Motor neuron (in vitro differentiated cells): ENCODE data around the gene CYP1B1. TPM values are rescaled to one million over a fixed set of nuclear protein-coding genes. Genes with fewer than 3 reads are reported as not detected.
A peak's percentile ranks its signal among the peaks of the same experiment; 100 is the strongest.
"Not testable (repeated sequence)": the region's sequence is repeated elsewhere in the genome, so short reads cannot be mapped to it uniquely, and the experiment has no call there.

Experiments
- ATAC-seq, 8 experiments: fragments of 200-7000 bp; cut with Tn5 transposase; replicated peaks in 6 of 8; 2 replicates each; pipeline ENCODE4 v1.8.0; 2021; ENCODE audit warnings: mild to moderate bottlenecking in 8 of 8, moderate library complexity in 8 of 8
- H3K27ac ChIP-seq, 2 donors: fragments of 250-450 bp; sonication (Bioruptor Pico); 2 replicates each; pipeline ENCODE4 v1.9.0; 2021; ENCODE audit warnings: antibody characterized with exemption in 2 of 2, mild to moderate bottlenecking in 2 of 2, moderate library complexity in 1 of 2
- H3K4me1 ChIP-seq, 2 donors: fragments of 250-450 bp; sonication (Bioruptor Pico); replicated peaks in 1 of 2; 2 replicates each; pipeline ENCODE4 v1.6.1; 2021; ENCODE audit warnings: antibody characterized with exemption in 2 of 2, mild to moderate bottlenecking in 2 of 2, moderate library complexity in 1 of 2
- H3K4me3 ChIP-seq, 5 donors: fragments of 250-450 bp; sonication (Bioruptor Pico); 2 replicates each; pipeline ENCODE4 v1.9.0; 2021; ENCODE audit warnings: antibody characterized with exemption in 5 of 5, mild to moderate bottlenecking in 5 of 5, moderate library complexity in 4 of 5
- WGBS, 10 experiments: fragments of 450-650 bp; shearing (Covaris generic); methylation state at CpG; one replicate each; pipeline ENCODE4 v1.0.0; 2022; 5-methylcytosine and 5-hydroxymethylcytosine counted together
- in situ Hi-C, 9 experiments: fragments of 400-800 bp; cut with MboI; loops; one replicate each; pipeline ENCODE4 v1.15.0; 2021; ENCODE audit warnings: low sequenced_read_pairs in 9 of 9, low pct_unique_long_range_greater_than_20kb in 2 of 9; ENCODE audit not compliant: unreplicated experiment in 9 of 9
- total RNA-seq, 8 experiments: library from RNA; unstranded; fragments of 300-600 nt; gene quantifications; 2 replicates each; pipeline versions ENCODE4 v1.2.3 to v1.2.4, GENCODE V29; 2022

CYP1B1 gene
- total RNA-seq, result 100 to 1,000 TPM in 1 of 8 experiments, 1 to 10 TPM in 3, under 1 TPM in 4; 0.27 to 122 (median 2.2) TPM

GRCh38 chr2:38075507-38076151, at the start of gene CYP1B1:
Gene CYP1B1 (minus strand): TSS chr2:38076151. CDS start chr2:38075388, 763 bp downstream.
- no peak within 1 kb of the TSS for H3K27ac ChIP-seq
- WGBS, 10 experiments, result 22 to 33% (median 28%) methylated on average over 3 to 10 of the region's 46 CpGs; no CpG with 5 or more reads in 7 of the 10 experiments

DNA sequence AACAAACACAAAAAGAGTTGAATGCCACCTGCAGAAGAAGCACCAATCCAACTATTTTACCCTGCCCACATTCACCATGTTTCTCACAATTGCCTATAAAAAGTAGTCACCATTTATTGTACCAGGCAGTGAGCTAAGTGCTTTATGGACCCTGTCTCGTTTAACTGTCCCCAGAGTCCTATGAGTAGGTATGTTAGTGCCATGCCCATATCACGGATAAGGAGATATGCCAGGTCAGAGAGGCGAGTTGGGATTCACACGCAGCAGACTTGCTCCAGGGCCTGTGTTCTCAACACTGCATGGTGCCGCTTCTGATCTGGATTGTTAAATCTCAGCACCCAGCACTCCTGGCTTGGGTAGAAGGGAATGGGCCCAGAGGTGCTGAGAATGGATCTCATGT, 49.1 kb upstream of the CYP1B1 start:
- H3K4me3 ChIP-seq, result no peak overlapping the region
- 83 to 100% (median 90%) methylated on average over 1 to 5 of the region's 5 CpGs; no CpG with 5 or more reads in 3 of the 10 experiments for WGBS, 10 experiments
- in situ Hi-C loops, result no loop called here
- ATAC-seq, result no peak
- H3K27ac ChIP-seq, result no peak overlapping the region
- peaks cover 0 to 6% of the 10 kb centered on the region in 2 donors for H3K4me1 ChIP-seq

More at GRCh38 chr2:38075507-38076151, at the start of gene CYP1B1:
- H3K4me1 ChIP-seq, result peaks cover 0 to 4% of the 10 kb centered on the region in 2 donors
- in situ Hi-C loops, result no loop called here
- H3K4me3 ChIP-seq, result peak within 1 kb of the TSS; percentile 37 to 49 (median 43)
- ATAC-seq, result no peak

DNA sequence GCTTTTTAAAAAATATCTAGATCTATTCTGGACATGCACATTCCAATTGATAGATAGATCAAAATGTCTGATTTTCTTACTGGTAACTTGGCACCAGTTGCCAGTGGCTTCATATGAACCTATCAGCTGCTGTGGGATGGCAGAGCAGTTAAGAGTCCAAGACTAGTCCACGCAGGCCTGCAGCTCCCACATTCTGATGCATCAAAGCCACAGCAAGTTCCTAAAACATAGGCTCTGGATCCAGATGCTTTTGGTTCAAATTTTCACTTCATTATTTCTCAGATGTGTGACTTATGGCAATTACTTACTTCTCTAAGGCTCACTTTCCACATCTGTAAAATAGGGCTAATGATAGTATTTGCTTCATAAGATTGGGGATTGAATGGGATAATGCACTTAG, 48.0 kb upstream of the CYP1B1 start:
- Histone ChIP-seq H3K4me3 (no peak overlapping the region), H3K27ac (no peak overlapping the region), H3K4me1 (peaks cover 0 to 6% of the 10 kb centered on the region in 2 donors)
- no peak for ATAC-seq
- WGBS, 10 experiments, result 60 to 100% (median 81%) methylated on average over 1 of the region's 1 CpG; no CpG with 5 or more reads in 6 of the 10 experiments
- in situ Hi-C loops, result no loop called here

DNA sequence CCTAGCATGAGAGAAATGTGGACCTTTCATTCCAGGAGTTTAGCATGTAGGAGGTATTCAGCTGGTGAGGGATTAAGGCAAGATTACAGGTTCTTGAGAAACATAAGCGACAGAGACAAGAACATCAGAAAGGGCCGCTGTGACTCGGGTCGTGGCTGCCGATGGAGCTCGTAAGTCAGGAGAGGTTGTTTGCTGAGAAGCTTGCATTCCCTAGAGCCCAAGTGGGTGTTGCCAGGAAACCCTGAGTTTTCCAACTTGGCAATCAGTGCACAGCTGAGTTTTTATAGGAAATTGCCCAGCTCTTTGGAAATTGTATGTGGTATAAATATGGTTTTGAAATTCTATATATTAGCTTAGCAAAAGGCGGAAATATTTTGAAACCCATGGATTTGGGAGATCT, 46.4 kb upstream of the CYP1B1 start:
- Histone ChIP-seq H3K4me3 (no peak overlapping the region), H3K4me1 (peaks cover 0 to 6% of the 10 kb centered on the region in 2 donors), H3K27ac (no peak overlapping the region)
- peak in 1 of 8 experiments; percentile 64 for ATAC-seq
- in situ Hi-C loops, result no loop called here
- 30 to 100% (median 80%) methylated on average over 1 to 7 of the region's 7 CpGs for WGBS, 10 experiments

DNA sequence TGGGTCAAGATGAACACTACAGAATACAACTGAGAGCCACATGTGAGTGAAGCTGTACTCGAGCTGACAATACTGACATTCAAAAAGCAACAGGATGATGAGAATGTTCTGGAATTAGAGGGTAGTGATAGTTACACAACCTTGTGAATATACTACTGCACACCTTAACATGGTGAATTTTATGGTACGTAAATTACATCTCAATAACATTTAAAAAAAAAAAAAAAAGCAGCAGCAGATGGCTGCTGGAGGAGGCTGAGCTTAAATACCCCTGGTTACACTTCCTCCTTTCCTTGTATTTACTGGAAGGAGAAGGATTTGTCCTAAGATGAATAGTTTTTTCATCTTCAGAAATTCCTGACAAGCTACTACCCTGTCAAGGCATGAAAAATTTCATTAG, 45.5 kb upstream of the CYP1B1 start:
- ATAC-seq, result no peak
- in situ Hi-C loops, result no loop called here
- WGBS, 10 experiments, result 46 to 100% (median 81%) methylated on average over 1 to 2 of the region's 2 CpGs; no CpG with 5 or more reads in 4 of the 10 experiments
- Histone ChIP-seq H3K4me1 (peaks cover 0 to 6% of the 10 kb centered on the region in 2 donors), H3K4me3 (no peak overlapping the region), H3K27ac (no peak overlapping the region)

- no peak overlapping the region for H3K4me3 ChIP-seq
- ATAC-seq, result no peak
- WGBS, 10 experiments, result 6 to 100% (median 89%) methylated on average over 1 to 5 of the region's 5 CpGs; no CpG with 5 or more reads in 2 of the 10 experiments
- H3K4me1 ChIP-seq, result no peaks in the 10 kb centered on the region
- H3K27ac ChIP-seq, result no peak overlapping the region
- in situ Hi-C loops, result no loop called here
These were observed 44.9 kb upstream of the CYP1B1 start for GRCh38 chr2:38120829-38121228.

GRCh38 chr2:38120264-38120592, 44.3 kb upstream of the CYP1B1 start:
- no peak for ATAC-seq
- 33 to 100% (median 100%) methylated on average over 1 to 2 of the region's 2 CpGs; no CpG with 5 or more reads in 5 of the 10 experiments for WGBS, 10 experiments
- no peaks in the 10 kb centered on the region for H3K4me1 ChIP-seq
- H3K27ac ChIP-seq, result no peak overlapping the region
- in situ Hi-C loops, result no loop called here
- H3K4me3 ChIP-seq, result no peak overlapping the region

DNA sequence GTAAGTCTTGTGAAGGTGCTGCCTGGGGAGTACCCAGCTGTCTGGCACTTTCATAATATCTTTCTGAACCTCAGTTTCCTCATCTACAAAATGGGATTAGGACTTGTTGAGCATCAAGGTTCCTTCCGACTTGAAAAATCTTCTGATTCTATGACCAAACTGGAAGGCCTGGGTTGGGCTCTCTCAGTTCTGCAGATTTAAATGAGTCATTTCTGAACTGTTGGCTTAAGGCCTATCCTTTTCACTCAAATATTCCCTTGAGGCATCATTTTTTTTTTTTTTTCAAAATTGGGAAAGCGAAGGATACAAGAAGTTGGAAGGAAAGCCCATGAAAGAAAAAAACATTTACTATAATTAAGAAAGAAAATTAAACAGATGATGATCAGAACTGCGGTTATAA, 40.8 kb upstream of the CYP1B1 start:
- peaks cover 0 to 6% of the 10 kb centered on the region in 2 donors for H3K4me1 ChIP-seq
- H3K4me3 ChIP-seq, result no peak overlapping the region
- peak in 2 of 8 experiments; percentile 63 to 73 for ATAC-seq
- in situ Hi-C loops, result no loop called here
- WGBS, 10 experiments, result 13 to 100% (median 93%) methylated on average over 1 to 3 of the region's 3 CpGs
- H3K27ac ChIP-seq, result no peak overlapping the region

DNA sequence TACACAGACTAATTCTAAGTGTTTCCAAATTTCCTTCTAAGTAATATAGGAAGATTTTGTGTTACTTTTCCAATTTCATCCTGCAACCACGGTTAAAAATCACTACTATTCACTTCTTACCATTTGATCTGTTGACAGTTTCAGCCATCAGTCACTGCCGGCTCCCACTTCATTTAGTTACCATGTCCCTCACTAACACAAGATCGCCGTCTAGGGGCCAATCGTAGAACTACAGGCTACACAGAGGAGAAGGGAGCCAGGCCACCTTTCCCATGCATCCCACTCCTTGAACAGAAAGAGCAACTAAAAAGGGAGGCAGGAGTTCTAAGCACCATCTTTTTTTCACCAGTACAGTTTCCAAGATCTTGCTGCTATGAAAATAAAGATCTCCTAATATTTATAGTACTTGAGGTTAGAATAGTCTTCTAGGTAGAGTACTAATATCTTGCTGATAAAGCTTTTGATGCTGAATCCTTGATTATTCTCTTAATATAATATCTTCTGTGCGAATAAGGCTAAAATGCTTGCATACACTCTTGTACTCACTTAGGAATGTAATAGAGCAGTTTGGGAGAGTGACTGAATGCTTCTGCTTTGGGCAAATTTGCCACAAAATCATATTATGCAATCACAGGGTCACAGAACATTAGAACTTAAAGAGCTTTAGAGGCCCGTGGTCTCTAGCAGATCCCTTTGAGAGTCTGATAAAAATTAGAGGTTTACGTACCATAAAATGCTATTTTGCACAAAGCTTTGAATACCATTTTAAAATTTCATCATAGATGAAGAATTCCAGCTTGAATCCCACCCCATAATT, 39.5 kb upstream of the CYP1B1 start:
- WGBS, 10 experiments, result 0 to 43% (median 29%) methylated on average over 1 to 8 of the region's 8 CpGs
- H3K4me3 ChIP-seq, result no peak overlapping the region
- in situ Hi-C loops, result no loop called here
- peak in 4 of 8 experiments; percentile 49 to 93 (median 70) for ATAC-seq
- H3K4me1 ChIP-seq, result peaks cover 0 to 6% of the 10 kb centered on the region in 2 donors
- no peak overlapping the region for H3K27ac ChIP-seq

DNA sequence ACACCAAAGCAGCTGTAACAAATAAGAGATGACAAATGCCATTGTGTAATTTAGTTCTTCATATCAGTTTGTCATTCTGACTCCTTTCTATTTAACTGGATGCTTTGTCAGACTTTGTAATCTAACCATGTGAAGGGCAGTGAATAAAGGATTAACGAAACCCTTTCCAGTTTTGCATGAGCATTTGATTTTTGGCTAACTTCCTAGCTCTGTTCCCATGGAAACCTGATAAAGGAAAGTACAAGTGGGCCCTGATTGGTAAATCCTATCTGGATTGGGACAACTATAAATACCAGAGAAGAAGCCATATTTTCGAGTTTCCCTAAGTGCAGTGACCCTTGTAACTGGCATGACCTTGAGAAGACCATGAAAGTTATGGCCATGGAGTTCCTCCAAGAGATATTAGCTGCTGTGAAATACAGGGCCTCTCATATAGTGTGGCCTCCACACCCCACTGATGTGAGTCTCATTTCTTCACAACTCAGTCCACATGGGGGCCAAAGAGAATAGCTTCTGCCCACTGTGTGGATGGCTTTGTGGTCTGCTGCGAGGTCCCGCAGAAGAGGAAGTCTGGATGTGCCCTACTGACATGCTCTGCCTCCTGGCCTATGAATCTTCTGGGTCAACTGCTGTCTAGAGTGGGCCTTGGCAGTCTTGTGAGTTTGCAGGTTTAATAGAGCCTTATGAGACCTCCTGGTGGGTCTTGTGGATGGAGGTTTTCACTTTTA, 38.2 kb upstream of the CYP1B1 start:
- H3K4me1 ChIP-seq, result peaks cover 0 to 14% of the 10 kb centered on the region in 2 donors
- in situ Hi-C loops, result no loop called here
- WGBS, 10 experiments, result 33 to 90% (median 81%) methylated on average over 1 to 4 of the region's 4 CpGs
- H3K4me3 ChIP-seq, result no peak overlapping the region
- no peak overlapping the region for H3K27ac ChIP-seq
- peak in 2 of 8 experiments; percentile 49 to 54 for ATAC-seq

- H3K4me1 ChIP-seq, result peaks cover 0 to 14% of the 10 kb centered on the region in 2 donors
- H3K4me3 ChIP-seq, result no peak overlapping the region
- no peak overlapping the region for H3K27ac ChIP-seq
- no peak for ATAC-seq
- in situ Hi-C loops, result no loop called here
- WGBS, 10 experiments, result 73 to 100% (median 90%) methylated on average over 1 to 3 of the region's 3 CpGs; no CpG with 5 or more reads in 1 of the 10 experiments
These were observed 37.1 kb upstream of the CYP1B1 start for GRCh38 chr2:38113051-38113450.

- H3K27ac ChIP-seq, in situ Hi-C loops, H3K4me3 ChIP-seq, ATAC-seq: not testable (repeated sequence)
- H3K4me1 ChIP-seq, result peaks cover 8 to 20% of the 10 kb centered on the region in 2 donors
- 17 to 100% (median 75%) methylated on average over 1 to 4 of the region's 4 CpGs; no CpG with 5 or more reads in 1 of the 10 experiments for WGBS, 10 experiments
These were observed 35.4 kb upstream of the CYP1B1 start for GRCh38 chr2:38111350-38111749.

- WGBS, 10 experiments, result 0 to 44% (median 10%) methylated on average over 1 to 4 of the region's 4 CpGs; no CpG with 5 or more reads in 2 of the 10 experiments
- peaks cover 15 to 28% of the 10 kb centered on the region in 2 donors for H3K4me1 ChIP-seq
- no peak for ATAC-seq
- H3K27ac ChIP-seq, result no peak overlapping the region
- in situ Hi-C loops, result no loop called here
- H3K4me3 ChIP-seq, result no peak overlapping the region
These were observed 33.8 kb upstream of the CYP1B1 start for GRCh38 chr2:38109732-38110181.
